ENCODE results near the gene LCN10.
"Not testable (repeated sequence)": the region's sequence is repeated elsewhere in the genome, so short reads cannot be mapped to it uniquely, and the experiment has no call there.

LCN10 gene

DNA sequence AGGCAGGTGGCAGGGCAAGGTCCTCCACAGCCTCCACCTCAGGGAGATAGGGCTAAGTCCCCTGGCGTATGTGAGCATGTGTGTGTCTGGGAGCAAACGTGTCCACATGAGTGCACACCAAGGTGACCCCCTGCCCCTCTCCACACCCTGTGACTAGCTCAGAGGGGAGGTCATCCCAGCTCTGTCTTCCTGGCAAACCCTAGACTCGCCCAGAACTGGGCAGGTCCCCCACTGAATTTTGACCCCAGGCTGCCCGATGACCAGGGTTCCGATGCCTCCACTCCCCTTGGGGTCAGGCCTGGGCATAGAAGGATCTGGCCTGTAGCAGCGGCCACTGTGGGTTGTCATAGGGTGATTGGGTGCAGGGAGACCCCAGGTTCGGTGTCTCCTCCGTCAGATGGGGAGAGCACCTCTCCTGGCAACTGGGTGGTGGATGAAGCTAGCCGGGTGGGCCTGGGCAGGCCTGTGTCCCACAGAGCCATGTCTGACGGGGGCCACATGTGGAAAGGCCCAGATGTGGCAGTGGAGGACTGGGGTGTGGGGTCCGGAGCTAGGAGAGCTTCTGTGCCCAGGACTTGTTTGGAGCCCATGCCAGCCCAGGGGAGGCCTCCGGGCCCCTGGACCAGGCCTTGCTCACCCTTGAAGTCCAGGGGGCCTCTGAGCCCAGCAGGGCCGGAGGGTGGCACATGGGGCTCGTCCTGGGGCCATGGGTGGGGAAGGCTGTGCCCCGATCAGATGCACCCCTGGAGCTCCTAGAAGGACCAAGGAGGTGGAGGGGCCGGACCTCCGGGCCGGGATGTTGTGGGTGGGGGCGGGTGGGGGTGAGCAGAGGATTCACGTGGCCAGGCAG is 24.2 kb downstream of the LCN10 start:
- DNase-seq: no peak

DNA sequence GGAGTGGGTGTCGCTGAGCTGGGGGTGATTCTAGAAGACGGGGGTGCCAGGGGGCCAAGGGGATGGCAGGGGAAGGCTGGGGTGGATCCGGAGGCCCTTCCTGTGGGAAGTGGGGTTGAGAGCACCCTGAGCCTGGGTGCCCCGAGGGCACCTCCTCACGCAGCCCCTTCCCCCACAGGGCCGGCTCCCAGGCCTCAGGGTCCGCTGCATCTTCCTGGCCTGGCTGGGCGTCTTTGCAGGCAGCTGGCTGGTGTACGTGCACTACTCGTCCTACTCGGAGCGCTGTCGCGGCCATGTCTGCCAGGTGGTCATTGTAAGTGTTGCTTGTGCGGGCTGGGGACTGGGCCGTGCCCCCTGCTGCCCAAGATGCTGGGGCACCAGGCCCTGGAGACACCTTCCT is 25.3 kb downstream of the LCN10 start:
- no peak for DNase-seq

DNA sequence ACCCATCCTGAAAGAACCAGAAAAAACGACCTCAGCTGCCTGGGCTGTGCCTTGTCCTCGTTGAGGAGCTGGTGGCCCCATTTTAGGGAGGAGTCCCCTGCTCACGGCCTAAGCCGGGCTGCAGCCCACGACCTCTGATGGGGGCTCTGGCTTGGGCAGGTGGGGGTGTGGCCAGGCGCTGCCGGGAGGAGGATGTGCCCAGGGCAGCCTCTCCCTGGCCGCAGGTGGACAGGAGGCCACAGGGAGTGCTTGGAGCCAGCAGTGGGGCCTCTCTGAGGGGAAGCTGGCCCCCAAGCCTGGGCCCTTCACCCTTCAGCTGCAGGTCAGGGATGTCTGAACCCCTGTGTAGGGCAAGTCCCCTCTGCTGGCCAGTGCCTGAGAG is 27.9 kb downstream of the LCN10 start:
- DNase-seq: no peak

DNA sequence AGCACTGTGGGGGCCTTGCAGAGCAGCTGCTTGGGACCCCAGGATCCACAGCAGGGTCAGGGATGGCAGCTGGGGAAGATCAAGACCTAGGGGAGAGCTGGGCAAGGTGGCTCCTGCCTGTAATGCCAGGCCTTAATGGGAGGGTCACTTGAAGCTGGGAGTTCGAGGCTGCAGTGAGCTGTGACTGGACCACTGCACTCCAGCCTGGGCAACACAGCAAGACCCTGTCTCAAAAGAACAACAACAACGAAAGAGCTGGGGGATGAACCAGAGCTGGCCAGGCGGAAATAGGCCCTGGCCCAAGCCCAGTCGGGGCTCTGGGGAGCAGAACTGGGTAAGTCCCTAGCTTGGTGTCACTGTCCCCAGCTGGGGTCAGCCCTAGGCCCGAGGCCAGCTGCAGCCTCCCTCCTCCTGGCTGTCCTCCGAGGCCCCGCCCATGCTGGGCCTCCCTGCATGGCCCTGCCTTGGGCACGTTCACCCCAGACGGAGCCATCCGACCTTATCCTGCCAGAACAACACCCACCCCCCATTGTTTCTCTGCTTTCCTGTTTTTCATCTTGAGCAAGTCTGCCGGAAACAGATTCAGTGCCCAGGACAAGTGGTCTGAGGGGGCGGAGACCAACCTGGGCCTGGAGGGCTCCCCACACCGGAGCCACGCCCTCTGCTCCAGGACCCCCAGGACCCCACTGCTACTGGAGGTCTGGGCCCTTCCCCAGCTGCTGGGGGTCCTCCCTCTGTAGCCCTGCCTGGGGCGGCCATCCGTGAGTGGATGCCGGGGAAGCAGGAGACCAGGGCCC is 28.4 kb downstream of the LCN10 start:
- no peak for DNase-seq

DNA sequence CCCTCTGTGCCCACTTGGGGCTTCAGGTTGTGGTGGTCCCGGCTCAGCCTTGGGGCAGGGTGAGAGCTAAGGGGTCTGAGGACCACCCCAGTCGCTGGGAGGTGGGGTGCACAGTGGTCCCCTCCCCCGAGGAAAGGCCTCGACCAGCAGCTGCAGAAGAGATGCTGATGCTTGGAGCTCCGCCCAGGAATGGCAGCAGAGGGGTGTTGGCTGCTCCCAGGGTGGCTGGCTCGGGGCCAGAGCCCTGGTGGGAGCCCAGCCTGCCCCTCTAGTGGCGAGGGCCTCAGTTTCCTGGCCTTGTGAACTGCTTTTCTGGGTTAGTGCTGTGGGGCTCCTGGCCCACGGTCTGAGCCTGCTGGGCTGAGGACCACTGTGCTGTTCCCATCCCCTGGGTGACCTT is 29.2 kb downstream of the LCN10 start:
- DNase-seq: no peak

DNA sequence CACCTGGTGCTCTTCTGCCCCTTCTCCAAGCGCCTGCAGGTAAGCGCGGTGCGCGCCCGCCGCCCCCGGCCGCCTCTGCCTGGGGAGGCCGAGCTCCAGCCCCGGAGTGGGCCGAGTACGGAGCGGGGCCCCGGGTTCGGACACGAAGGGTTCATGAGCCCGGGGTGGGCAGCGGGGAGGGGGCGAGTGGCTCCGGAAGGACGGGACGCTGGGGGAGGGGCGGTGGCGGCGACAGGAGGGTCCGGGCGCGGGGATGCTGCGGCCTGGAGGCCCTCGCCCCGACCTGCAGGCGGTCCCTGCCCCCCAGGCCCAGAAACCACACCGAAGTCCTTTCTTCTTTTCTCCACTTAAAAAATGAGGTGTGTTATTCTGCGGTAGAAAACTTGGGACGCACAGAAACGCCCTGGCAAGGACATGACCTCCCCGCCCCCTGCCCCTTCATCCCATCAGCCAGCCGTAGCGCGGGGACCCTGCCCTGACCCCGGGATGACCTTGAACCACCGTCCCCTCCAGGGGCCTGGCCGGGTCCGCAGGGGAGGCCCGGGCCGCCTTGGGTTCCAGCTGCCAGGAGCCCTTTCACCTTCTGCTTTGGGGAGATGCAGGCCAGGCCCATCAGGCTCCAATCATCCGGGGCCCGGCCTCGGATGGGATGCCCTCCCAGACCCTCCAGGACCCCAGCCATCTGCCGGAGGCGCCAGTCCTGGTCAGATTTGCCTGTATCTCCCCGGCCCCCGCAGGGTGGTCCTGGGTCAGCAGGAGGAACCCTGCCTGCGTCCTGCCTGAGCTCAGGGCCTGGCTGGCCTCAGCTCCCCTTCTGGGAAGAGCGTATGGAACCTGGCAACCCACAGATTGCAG is 29.8 kb downstream of the LCN10 start:
- no peak for DNase-seq

DNA sequence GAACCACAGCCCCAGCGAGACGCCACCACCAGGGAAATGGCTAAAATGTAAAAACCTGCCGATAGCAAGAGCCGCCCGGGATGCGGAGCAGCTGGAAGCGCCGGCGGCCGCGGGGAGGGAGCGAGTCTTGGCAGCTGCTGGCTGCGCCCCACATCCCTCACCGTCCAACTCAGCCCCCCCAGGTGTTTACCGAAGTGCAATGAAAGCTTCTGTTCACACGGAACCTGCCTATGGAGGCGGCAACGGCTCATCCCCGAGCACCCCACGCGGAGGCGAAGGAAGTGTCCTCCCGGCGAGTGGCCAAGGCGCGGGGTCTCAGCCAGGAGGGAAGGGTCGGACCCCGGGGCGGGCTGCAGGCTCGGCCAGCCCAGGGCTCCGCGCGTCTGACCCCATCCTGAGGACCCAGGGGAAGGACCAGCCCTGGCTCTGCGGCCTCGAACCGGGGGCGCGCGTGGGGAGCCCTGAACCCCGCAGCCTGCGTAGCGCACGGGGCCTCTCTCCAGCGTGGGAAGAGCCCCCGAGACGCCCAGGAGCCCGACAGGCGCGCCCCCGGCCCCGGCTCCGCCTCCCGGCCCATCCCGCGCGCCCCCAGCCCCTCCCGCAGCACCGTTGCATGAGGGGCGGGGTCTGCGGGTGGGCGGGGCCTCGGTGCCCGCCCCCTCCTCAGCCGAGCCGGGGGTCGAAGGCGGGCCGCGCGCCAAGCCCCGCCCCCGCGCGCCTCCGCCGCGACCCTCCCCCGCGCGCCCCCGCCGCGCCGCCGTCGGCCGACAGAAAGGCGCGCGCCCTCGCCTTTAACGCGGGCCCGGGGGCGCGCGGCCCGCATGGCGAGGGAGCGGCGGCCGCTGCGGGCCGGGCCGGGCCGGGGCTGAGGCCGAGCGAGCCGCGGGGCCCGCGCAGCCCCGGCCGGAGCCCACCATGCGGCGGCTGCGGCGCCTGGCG is 30.7 kb downstream of the LCN10 start, which contains the start of gene DIPK1B:
Gene DIPK1B, plus strand, starts transcription at position 822 of the 939 bp plus-strand sequence. Its CDS starts 94 bp downstream, at position 916.
- no peak for DNase-seq

DNA sequence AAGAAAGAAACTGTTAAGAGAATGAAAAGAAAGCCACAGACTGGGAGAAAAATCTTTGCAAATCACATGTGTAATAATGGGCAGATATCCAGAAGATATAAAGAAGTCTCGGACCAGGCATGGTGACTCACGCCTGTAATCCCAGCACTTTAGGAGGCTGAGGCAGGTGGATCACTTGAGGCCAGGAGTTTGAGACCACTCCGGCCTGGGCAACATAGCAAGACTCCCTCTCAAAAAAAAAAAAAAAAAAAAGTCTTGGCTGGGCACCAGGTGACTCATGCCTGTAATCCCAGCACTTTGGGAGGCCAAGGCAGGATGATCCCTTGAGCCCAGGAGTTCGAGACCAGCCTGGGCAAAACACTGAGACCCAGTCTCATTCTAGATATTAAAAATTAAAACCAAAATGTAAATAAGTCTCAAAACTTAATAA is 31.5 kb downstream of the LCN10 start:
- not testable (repeated sequence) for DNase-seq

DNA sequence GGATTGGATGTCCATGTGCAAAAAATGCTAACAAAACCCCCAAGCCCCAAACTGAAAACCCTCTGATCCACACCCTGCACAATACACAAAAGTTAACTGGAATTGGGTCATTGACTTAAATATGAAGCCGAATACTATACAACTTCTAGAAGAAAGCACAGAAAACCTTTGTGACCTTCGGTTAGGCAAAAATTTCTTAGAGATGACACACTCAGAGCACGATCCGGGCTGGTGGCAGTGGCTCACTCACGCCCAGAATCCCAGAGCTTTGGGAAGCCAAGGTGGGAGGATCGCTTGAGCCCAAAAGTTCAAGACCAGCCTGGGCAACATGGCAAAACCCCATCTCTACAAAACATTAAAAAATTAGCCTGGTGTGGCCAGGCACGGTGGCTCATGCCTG is 32.2 kb downstream of the LCN10 start:
- no peak for DNase-seq

DNA sequence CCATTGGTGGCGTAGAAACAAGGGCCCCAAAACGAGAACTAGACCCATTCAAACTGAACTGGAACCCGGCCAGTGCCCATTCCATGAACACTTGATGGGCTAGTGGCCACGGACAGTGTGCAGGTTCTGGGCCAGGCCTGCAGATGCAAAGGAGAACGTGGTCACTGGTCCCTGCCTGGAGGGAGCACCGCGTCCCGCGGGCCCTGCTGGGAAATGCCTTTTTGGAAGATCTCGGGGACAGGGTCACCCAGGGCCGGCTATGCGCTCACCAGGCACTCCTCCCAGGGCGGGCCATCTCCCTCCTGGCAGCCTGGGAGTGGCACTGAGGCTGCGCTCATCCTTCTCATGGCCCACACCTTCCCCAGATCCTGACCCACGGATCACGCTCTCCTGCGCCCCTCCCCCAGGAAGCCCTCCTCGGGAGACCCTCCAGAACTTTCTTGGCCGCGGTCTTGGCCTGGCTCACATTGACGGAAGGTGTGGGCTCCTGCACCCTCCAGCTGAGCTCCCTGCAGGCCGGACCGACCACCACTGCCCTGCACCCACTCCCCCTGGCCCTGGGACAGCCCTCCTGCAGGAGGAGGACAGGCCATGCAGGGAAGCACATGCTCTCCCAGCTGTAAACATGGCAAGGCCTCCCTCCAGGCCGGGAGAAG is 33.2 kb downstream of the LCN10 start:
- no peak for DNase-seq

DNA sequence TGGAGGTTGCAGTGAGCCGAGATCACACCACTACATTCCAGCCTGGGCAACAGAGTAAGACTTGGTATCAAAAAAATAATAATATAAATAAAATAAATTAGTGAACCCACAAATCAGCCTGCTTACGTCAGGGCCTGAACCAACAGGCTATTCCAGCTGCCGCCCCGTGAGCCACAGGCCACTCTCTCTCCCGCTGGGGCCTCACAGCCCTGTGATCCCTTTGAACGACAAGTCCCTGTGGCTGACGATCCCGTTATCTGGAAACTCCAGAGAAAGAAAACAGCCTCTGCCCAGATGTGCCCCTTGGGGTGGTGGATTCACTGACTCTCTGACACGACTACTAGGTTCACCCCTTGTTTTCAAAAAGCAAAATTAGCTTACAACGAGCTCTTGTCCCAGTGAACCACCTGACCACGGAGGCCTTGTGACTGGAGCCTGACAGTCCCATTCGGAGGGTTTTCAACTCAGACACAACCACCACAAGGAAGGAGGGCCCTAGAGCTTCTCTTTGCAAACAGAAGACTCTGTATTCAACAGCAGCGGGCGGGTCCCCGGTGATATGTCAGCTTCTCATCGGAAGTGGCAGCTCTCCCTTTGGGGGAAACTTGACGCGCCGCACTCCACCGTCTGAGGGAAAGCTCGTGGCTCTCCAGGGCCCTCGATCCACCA is 34.8 kb downstream of the LCN10 start:
- DNase-seq: no peak

DNA sequence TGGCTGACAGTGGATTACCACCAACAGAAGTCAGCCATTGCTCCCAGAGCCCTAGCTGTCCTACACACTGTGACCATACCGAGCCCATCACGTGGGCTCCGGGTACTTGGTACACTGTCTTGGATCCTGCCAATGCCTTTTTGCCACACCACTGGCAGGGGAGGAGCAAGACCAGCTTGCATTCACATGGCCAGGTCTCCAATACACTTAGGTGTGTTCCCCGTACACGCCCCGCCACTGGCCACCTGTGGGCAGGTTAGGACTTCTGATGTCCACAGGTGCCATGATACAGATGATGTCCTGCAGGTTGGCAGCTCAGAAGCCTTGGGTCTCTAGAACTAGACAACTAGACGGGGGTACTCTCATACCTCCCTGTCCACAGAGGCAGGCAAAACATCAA is 35.7 kb downstream of the LCN10 start:
- DNase-seq: no peak

DNA sequence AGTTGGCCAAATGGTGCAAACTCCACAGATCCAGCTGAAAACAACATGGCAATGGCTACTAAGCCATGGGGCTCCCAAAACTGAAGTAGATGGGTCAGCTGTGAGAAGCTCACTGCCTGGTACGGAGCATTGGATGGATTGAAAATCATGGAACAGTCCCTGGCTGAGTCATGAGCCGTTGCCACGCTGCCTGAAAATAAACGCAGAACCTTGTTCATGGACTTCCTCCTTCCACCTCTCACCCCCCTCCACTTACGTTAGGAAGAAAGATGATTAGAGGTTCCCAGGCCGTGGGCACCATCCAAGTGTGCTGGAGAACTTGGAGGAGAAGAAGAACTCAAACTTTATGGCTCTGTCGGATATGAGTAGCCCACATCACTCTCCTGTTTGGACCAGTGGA is 37.2 kb downstream of the LCN10 start:
- no peak for DNase-seq

DNA sequence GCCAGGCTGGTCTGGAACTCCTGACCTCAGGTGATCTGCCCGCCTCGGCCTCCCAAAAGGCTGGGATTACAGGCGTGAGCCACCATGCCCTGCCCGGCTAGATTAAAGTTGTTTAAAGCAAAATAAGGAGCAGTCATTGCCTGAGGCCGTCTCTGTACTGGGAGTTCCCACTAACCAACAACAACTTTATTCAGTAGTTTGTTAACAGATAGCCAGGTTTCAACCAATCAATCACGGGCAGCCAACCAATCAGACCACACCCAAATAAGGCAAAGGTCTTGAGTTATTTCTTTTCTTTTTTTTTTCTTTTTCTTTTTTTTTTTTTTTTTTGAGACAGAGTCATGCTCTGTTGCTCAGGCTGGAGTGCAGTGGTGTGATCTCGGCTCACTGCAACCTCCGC is 38.0 kb downstream of the LCN10 start:
- DNase-seq: not testable (repeated sequence)

DNA sequence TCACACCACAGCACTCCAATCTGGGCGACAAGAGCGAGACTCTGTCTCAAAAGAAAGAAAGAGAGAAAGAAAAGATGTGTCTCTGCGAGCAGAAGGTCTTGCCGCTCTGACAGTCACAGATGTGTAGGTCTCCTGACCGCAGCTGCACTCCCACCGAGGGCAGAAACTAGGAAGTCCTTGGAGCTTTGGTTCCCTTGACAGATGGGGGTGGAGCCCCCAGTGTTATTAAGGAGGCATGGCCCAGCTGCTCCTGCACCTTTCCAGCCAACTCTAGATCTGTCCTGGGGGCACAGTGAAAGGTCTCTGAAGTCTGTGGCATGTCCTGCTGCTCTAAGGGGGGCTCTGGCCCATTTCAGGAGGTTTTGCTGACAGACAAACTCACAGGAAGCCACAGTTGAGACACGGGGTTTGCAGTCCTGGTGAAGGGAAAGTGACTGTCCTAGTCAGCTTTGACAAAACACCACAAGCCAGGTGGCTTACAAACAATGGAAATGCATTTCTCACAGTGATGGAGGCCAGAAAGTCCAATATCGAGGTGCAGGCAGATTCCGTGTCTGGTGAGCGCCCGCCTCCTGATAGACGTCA is 39.4 kb downstream of the LCN10 start:
- DNase-seq: no peak

DNA sequence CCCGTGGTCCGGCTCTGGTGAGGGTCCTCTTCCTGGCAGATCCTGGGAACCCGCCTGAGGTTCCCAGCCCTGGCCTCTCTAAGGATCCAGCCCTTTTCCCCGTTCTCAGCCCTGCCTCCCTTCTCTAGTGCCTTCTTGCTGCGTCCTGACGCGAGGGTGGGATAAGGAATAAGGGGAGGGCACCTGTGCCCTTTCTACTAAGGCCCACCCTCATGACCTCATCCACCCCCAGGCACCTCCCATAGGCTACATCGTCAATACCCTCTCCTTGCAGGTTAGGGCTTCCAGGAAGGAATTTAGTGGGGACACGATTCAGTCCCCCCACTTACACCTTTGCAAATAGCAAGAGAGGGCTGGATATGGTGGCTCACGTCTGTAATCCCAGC is 41.1 kb downstream of the LCN10 start:
- DNase-seq: no peak

DNA sequence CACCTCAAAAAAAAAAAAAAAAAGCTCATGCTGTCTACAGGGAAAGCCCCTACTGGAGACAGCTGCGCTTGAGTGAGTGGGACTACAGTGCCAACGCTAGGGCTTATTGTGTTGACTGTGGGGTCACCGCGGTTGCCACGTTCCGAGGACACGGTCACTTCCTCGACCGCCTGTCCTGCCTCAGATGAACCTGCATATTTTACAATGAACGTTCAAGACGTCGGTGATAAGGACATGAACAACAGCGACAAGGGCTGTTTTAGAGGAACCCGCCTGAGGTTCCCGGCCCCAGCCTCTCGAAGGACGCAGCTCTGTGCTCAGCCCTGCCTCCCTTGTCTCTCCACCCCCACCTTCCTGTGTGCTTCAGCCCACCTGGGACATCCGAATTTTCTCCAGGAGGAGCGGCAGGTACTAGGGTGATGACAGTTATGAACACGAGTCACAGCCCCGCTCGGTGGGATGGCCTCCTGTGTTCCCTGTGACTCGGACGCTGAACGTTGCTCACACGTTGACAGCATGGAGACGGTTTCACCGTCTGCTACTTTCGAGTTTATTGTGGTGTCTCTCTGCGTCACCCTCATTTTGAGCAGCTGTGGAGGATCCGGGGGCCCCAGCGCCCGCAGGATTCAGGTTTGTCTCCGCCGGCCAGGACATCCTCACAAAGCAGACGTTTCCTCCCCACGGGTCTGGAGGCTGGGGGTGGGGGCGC is 41.6 kb downstream of the LCN10 start:
- DNase-seq: peak; percentile 85

DNA sequence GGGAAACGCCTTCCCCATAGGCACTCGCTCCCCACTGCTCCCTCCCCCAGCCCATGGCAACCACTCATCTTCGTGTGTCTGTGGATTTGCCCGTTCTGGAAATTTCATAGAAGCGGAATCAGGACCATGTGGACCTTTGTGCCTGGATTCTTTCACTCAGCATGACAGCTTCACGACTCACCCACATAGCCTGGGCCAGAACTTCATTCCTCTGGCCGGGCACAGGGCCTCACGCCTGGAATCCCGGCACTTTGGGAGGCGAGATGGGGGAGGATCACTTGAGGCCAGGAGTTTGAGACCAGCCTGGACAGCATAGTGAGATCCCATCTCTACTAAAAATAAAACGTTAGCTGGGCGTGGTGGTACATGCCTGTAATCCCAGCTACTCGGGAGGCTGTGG is 42.4 kb downstream of the LCN10 start:
- no peak for DNase-seq

DNA sequence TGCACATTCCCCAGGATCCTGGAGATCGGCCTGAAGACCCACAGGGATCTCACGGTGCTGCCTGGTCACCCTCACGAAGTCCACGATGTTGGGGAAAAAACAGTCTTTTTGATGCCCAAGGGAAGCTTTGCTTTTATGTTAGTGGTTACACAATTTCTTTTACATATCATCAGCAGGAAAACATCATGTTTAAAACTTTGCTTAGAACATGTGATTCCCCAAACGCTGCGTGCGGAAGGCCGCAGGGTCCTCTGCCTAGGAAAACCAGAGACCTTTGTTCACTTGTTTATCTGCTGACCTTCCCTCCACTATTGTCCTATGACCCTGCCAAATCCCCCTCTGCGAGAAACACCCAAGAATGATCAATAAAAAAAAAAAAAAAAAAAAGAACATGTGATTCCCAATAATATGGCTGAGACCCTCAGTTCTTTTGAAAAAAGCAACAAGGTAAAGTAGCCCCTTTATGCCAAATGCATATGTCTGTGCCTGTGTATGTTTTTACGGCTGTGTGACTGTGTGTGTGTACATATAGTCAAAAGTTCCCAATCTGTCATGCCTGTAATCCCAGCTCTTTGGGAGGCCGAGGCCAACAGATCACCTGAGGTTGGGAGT is 44.0 kb downstream of the LCN10 start:
- no peak for DNase-seq
